Measurements from ENCODE around the gene RIC3. TPM values are rescaled to one million over a fixed set of nuclear protein-coding genes. Genes with fewer than 3 reads are reported as not detected.

Gene RIC3
- polyA plus RNA-seq, 1 donor from 2014 or later, result 5.5 TPM

Other genes with a start within 250 kb of the RIC3 start
- gene OR10A6, start 237.8 kb downstream of the RIC3 start, polyA plus RNA-seq, result not detected
- gene OR10A3, start 227.3 kb downstream of the RIC3 start, polyA plus RNA-seq, result not detected
- not detected for gene NLRP10, start 203.6 kb downstream of the RIC3 start, polyA plus RNA-seq
- 431 TPM for gene EIF3F, start 181.7 kb downstream of the RIC3 start, polyA plus RNA-seq
- not detected for gene TUB, start 87.8 kb downstream of the RIC3 start, polyA plus RNA-seq
- gene LMO1, start 94.9 kb upstream of the RIC3 start, polyA plus RNA-seq, result not detected

Measured in IgD-negative memory B cell (primary cell).